ENCODE data around the gene GPR15. TPM values are rescaled to one million over a fixed set of nuclear protein-coding genes. Genes with fewer than 3 reads are reported as not detected.

The GPR15 gene
- polyA plus RNA-seq, 1 donor from 2014 or later = not detected

- H2AFZ ChIP-seq (ENCODE audit: low read depth, low read length) = no peak overlapping the region
- H3K4me2 ChIP-seq (ENCODE audit: low read length) = no peak overlapping the region
- TF ChIP-seq TAF1 (IDR thresholded peaks at IDR 0.05; ENCODE audit: low read depth) (no peak), MXI1 (conservative IDR thresholded peaks at IDR 0.05; ENCODE audit: poor library complexity, severe bottlenecking) (no peak), EZH2 (IDR thresholded peaks at IDR 0.05; ENCODE audit: borderline replicate concordance, insufficient read depth, low read length, poor library complexity, severe bottlenecking) (no peak), POLR2AphosphoS5 (IDR thresholded peaks at IDR 0.05) (no peak), REST (IDR thresholded peaks at IDR 0.05; ENCODE audit: borderline replicate concordance) (no peak), RAD21 (conservative IDR thresholded peaks at IDR 0.05) (no peak), EP300 (conservative IDR thresholded peaks at IDR 0.05; ENCODE audit: poor library complexity, severe bottlenecking) (no peak), SMC3 (conservative IDR thresholded peaks at IDR 0.05; ENCODE audit: poor library complexity) (no peak)
- TF ChIP-seq, protein P1, sequence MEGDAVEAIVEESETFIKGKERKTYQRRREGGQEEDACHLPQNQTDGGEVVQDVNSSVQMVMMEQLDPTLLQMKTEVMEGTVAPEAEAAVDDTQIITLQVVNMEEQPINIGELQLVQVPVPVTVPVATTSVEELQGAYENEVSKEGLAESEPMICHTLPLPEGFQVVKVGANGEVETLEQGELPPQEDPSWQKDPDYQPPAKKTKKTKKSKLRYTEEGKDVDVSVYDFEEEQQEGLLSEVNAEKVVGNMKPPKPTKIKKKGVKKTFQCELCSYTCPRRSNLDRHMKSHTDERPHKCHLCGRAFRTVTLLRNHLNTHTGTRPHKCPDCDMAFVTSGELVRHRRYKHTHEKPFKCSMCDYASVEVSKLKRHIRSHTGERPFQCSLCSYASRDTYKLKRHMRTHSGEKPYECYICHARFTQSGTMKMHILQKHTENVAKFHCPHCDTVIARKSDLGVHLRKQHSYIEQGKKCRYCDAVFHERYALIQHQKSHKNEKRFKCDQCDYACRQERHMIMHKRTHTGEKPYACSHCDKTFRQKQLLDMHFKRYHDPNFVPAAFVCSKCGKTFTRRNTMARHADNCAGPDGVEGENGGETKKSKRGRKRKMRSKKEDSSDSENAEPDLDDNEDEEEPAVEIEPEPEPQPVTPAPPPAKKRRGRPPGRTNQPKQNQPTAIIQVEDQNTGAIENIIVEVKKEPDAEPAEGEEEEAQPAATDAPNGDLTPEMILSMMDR (IDR thresholded peaks at IDR 0.05; ENCODE audit: poor library complexity, severe bottlenecking) = no peak
- H4K20me1 ChIP-seq (ENCODE audit: insufficient read depth) = no peaks in the 10 kb centered on the region
- no peaks in the 10 kb centered on the region for H3K79me2 ChIP-seq (replicated peaks; ENCODE audit: insufficient read depth, low read length)
- no peak overlapping the region for H3K27ac ChIP-seq (ENCODE audit: low read length)
- H3K9ac ChIP-seq (ENCODE audit: low read length) = no peak overlapping the region
- no peaks in the 10 kb centered on the region for H3K27me3 ChIP-seq (ENCODE audit: insufficient read depth, low read depth, low read length)
- H3K9me2 ChIP-seq (ENCODE audit: insufficient read depth, low read length) = no peaks in the 10 kb centered on the region
- H3F3A ChIP-seq (ENCODE audit: insufficient read depth, low read length, poor library complexity, severe bottlenecking) = no peaks in the 10 kb centered on the region
- no peaks in the 10 kb centered on the region for H3K9me3 ChIP-seq (ENCODE audit: low read length)
- no peaks in the 10 kb centered on the region for H3K36me3 ChIP-seq (ENCODE audit: insufficient read depth, low read length)
- H3K4me3 ChIP-seq (ENCODE audit: low read length) = no peak overlapping the region
These were observed 23.2 kb upstream of the GPR15 start for GRCh38 chr3:98508582-98508981.

GRCh38 chr3:98512576-98512975 is 19.2 kb upstream of the GPR15 start:
- Histone ChIP-seq H3K9ac (ENCODE audit: low read length) (no peak overlapping the region), H3K79me2 (replicated peaks; ENCODE audit: insufficient read depth, low read length) (no peaks in the 10 kb centered on the region), H3K27me3 (ENCODE audit: insufficient read depth, low read depth, low read length) (no peaks in the 10 kb centered on the region), H3K36me3 (ENCODE audit: insufficient read depth, low read length) (no peaks in the 10 kb centered on the region), H3F3A (ENCODE audit: insufficient read depth, low read length, poor library complexity, severe bottlenecking) (no peaks in the 10 kb centered on the region), H3K9me3 (ENCODE audit: low read length) (no peaks in the 10 kb centered on the region), H3K9me2 (ENCODE audit: insufficient read depth, low read length) (no peaks in the 10 kb centered on the region), H3K4me3 (ENCODE audit: low read length) (no peak overlapping the region), H3K4me2 (ENCODE audit: low read length) (no peak overlapping the region), H4K20me1 (ENCODE audit: insufficient read depth) (no peaks in the 10 kb centered on the region), H2AFZ (ENCODE audit: low read depth, low read length) (no peak overlapping the region), H3K27ac (ENCODE audit: low read length) (no peak overlapping the region)
- TF ChIP-seq EZH2 (IDR thresholded peaks at IDR 0.05; ENCODE audit: borderline replicate concordance, insufficient read depth, low read length, poor library complexity, severe bottlenecking) (no peak), POLR2AphosphoS5 (IDR thresholded peaks at IDR 0.05) (no peak), EP300 (conservative IDR thresholded peaks at IDR 0.05; ENCODE audit: poor library complexity, severe bottlenecking) (no peak), RAD21 (conservative IDR thresholded peaks at IDR 0.05) (no peak), SMC3 (conservative IDR thresholded peaks at IDR 0.05; ENCODE audit: poor library complexity) (no peak), TAF1 (IDR thresholded peaks at IDR 0.05; ENCODE audit: low read depth) (no peak), REST (IDR thresholded peaks at IDR 0.05; ENCODE audit: borderline replicate concordance) (no peak), MXI1 (conservative IDR thresholded peaks at IDR 0.05; ENCODE audit: poor library complexity, severe bottlenecking) (no peak)
- TF ChIP-seq, protein P1 (IDR thresholded peaks at IDR 0.05; ENCODE audit: poor library complexity, severe bottlenecking) = no peak
